ENCODE measurements around the gene WDR89.
"Not testable (repeated sequence)": the region's sequence is repeated elsewhere in the genome, so short reads cannot be mapped to it uniquely, and the experiment has no call there.

WDR89 gene

GRCh38 chr14:63636094-63636635 lies 5.5 kb downstream of the WDR89 start:
- H3K9ac ChIP-seq (ENCODE audit: low read length); H3K79me2 ChIP-seq (ENCODE audit: control insufficient read depth, insufficient read depth, low read length, poor library complexity); H2BK5ac ChIP-seq (ENCODE audit: low read depth, low read length, poor library complexity); H2BK12ac ChIP-seq (ENCODE audit: low read length); H3K4me3 ChIP-seq (ENCODE audit: low read depth, low read length); H3K18ac ChIP-seq (ENCODE audit: low read length); DNase-seq; H3K4me2 ChIP-seq (ENCODE audit: low read length); H4K8ac ChIP-seq (ENCODE audit: low read depth, low read length); H3K14ac ChIP-seq (ENCODE audit: low read length); H3K23ac ChIP-seq (ENCODE audit: low read length); H4K91ac ChIP-seq (ENCODE audit: low read depth, low read length); H2BK120ac ChIP-seq (ENCODE audit: insufficient read depth, low read length, poor library complexity); H3K27ac ChIP-seq (ENCODE audit: low read depth, low read length); H3K9me3 ChIP-seq (ENCODE audit: insufficient read depth, low read depth, low read length); H3K79me1 ChIP-seq (ENCODE audit: low read length); H3K27me3 ChIP-seq (ENCODE audit: insufficient read depth, low read length); H2AK5ac ChIP-seq (ENCODE audit: low read length); H3K36me3 ChIP-seq (ENCODE audit: control insufficient read depth in 1 of 2, insufficient read depth in 2 of 2, low read length in 2 of 2); H2AFZ ChIP-seq (ENCODE audit: insufficient read depth, low read length, poor library complexity); H4K12ac ChIP-seq (ENCODE audit: low read depth, low read length); H3K4me1 ChIP-seq (ENCODE audit: control insufficient read depth in 1 of 2, insufficient read depth in 2 of 2, low read length in 2 of 2): not testable (repeated sequence)
- WGBS (ENCODE audit: extremely low coverage, insufficient coverage, insufficient read length): no CpG with 5 or more reads among the region's 4 CpGs
- peak overlapping the region; percentile 75 for H3K4ac ChIP-seq (ENCODE audit: low read depth, low read length)

DNA sequence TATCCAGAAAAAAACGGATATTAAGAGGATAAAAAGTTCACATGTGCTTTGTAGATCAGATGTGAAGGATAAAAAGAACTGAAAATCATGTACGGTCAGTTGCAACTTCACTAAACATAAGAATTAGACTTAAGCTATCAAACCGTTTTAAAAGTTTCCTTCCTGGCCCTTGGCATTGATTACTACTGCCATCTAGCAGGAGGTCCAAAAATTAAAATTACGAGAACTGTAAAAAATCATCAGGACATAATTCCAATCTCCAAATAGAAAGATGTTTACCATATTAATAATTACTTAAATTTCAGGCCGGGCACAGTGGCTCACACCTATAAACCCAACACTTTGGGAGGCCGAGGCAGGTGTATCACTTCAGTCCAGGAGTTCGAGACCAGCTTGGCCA lies 7.9 kb downstream of the WDR89 start:
- Histone ChIP-seq H2BK5ac (ENCODE audit: low read depth, low read length, poor library complexity) (no peak overlapping the region), H2AK5ac (ENCODE audit: low read length) (no peak overlapping the region), H3K4me1 (ENCODE audit: control insufficient read depth in 1 of 2, insufficient read depth in 2 of 2, low read length in 2 of 2) (no peaks in the 10 kb centered on the region), H4K8ac (ENCODE audit: low read depth, low read length) (no peak overlapping the region), H3K4me2 (ENCODE audit: low read length) (no peak overlapping the region), H2AFZ (ENCODE audit: insufficient read depth, low read length, poor library complexity) (no peak overlapping the region), H3K18ac (ENCODE audit: low read length) (no peak overlapping the region), H3K79me2 (ENCODE audit: control insufficient read depth, insufficient read depth, low read length, poor library complexity) (peaks cover 8% of the 10 kb centered on the region), H2BK12ac (ENCODE audit: low read length) (no peak overlapping the region), H3K36me3 (ENCODE audit: control insufficient read depth in 1 of 2, insufficient read depth in 2 of 2, low read length in 2 of 2) (peaks cover 0 to 7% of the 10 kb centered on the region in 2 experiments), H3K79me1 (ENCODE audit: low read length) (no peaks in the 10 kb centered on the region), H3K4me3 (ENCODE audit: low read depth, low read length) (no peak overlapping the region), H4K91ac (ENCODE audit: low read depth, low read length) (no peak overlapping the region), H3K27me3 (ENCODE audit: insufficient read depth, low read length) (no peaks in the 10 kb centered on the region), H3K23ac (ENCODE audit: low read length) (no peak overlapping the region), H3K14ac (ENCODE audit: low read length) (no peak overlapping the region), H3K4ac (ENCODE audit: low read depth, low read length) (no peak overlapping the region), H4K12ac (ENCODE audit: low read depth, low read length) (no peak overlapping the region), H3K9me3 (ENCODE audit: insufficient read depth, low read depth, low read length) (no peaks in the 10 kb centered on the region), H3K9ac (ENCODE audit: low read length) (no peak overlapping the region), H3K27ac (ENCODE audit: low read depth, low read length) (no peak overlapping the region), H2BK120ac (ENCODE audit: insufficient read depth, low read length, poor library complexity) (no peak overlapping the region)
- no peak for DNase-seq
- no CpG with 5 or more reads among the region's 7 CpGs for WGBS (ENCODE audit: extremely low coverage, insufficient coverage, insufficient read length)

GRCh38 chr14:63632932-63633514 lies 8.6 kb downstream of the WDR89 start:
- peak in 1 of 2 donors; percentile 70 for DNase-seq
- H3K27ac ChIP-seq (ENCODE audit: low read depth, low read length): no peak overlapping the region
- H4K8ac ChIP-seq (ENCODE audit: low read depth, low read length): no peak overlapping the region
- H3K23ac ChIP-seq (ENCODE audit: low read length): no peak overlapping the region
- H3K4me1 ChIP-seq (ENCODE audit: control insufficient read depth in 1 of 2, insufficient read depth in 2 of 2, low read length in 2 of 2): no peaks in the 10 kb centered on the region
- H3K4ac ChIP-seq (ENCODE audit: low read depth, low read length): no peak overlapping the region
- H3K18ac ChIP-seq (ENCODE audit: low read length): no peak overlapping the region
- H3K4me2 ChIP-seq (ENCODE audit: low read length): no peak overlapping the region
- H2BK5ac ChIP-seq (ENCODE audit: low read depth, low read length, poor library complexity): no peak overlapping the region
- H4K91ac ChIP-seq (ENCODE audit: low read depth, low read length): no peak overlapping the region
- peaks cover 6% of the 10 kb centered on the region for H3K79me2 ChIP-seq (ENCODE audit: control insufficient read depth, insufficient read depth, low read length, poor library complexity)
- H4K12ac ChIP-seq (ENCODE audit: low read depth, low read length): no peak overlapping the region
- no peak overlapping the region for H3K9ac ChIP-seq (ENCODE audit: low read length)
- no peaks in the 10 kb centered on the region for H3K27me3 ChIP-seq (ENCODE audit: insufficient read depth, low read length)
- H2BK120ac ChIP-seq (ENCODE audit: insufficient read depth, low read length, poor library complexity): no peak overlapping the region
- no peak overlapping the region for H3K4me3 ChIP-seq (ENCODE audit: low read depth, low read length)
- H2BK12ac ChIP-seq (ENCODE audit: low read length): no peak overlapping the region
- H2AFZ ChIP-seq (ENCODE audit: insufficient read depth, low read length, poor library complexity): no peak overlapping the region
- H3K36me3 ChIP-seq (ENCODE audit: control insufficient read depth in 1 of 2, insufficient read depth in 2 of 2, low read length in 2 of 2): peaks cover 0 to 7% of the 10 kb centered on the region in 2 experiments
- no peaks in the 10 kb centered on the region for H3K9me3 ChIP-seq (ENCODE audit: insufficient read depth, low read depth, low read length)
- no peak overlapping the region for H3K14ac ChIP-seq (ENCODE audit: low read length)
- H2AK5ac ChIP-seq (ENCODE audit: low read length): no peak overlapping the region
- no peaks in the 10 kb centered on the region for H3K79me1 ChIP-seq (ENCODE audit: low read length)

DNA sequence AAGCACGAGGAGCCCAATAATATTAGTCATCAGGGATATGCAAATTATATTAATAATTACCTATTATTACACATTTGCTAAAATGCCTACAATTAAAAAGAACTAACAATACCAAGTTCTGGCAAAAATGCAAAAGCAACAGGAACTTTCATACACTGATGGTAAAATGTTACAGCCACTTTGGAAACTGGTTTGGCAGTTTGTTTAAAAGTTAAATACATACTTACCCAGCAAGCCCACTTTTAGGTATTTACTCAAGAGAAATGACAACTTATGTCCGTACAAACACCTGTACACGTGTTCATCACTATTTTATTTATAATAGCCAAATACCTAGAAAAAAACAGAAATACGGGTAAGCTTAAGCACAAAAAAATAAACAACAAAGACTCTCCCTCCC lies 17.0 kb downstream of the WDR89 start:
- Histone ChIP-seq H3K79me1 (ENCODE audit: low read length) (no peaks in the 10 kb centered on the region), H3K9me3 (ENCODE audit: insufficient read depth, low read depth, low read length) (no peaks in the 10 kb centered on the region), H4K12ac (ENCODE audit: low read depth, low read length) (no peak overlapping the region), H2BK120ac (ENCODE audit: insufficient read depth, low read length, poor library complexity) (no peak overlapping the region), H3K36me3 (ENCODE audit: control insufficient read depth in 1 of 2, insufficient read depth in 2 of 2, low read length in 2 of 2) (peaks cover 0 to 9% of the 10 kb centered on the region in 2 experiments), H3K18ac (ENCODE audit: low read length) (no peak overlapping the region), H3K4ac (ENCODE audit: low read depth, low read length) (no peak overlapping the region), H2BK5ac (ENCODE audit: low read depth, low read length, poor library complexity) (no peak overlapping the region), H2BK12ac (ENCODE audit: low read length) (no peak overlapping the region), H3K4me2 (ENCODE audit: low read length) (no peak overlapping the region), H4K91ac (ENCODE audit: low read depth, low read length) (no peak overlapping the region), H2AK5ac (ENCODE audit: low read length) (no peak overlapping the region), H3K4me3 (ENCODE audit: low read depth, low read length) (no peak overlapping the region), H3K79me2 (ENCODE audit: control insufficient read depth, insufficient read depth, low read length, poor library complexity) (no peaks in the 10 kb centered on the region), H3K4me1 (ENCODE audit: control insufficient read depth in 1 of 2, insufficient read depth in 2 of 2, low read length in 2 of 2) (no peaks in the 10 kb centered on the region), H4K8ac (ENCODE audit: low read depth, low read length) (no peak overlapping the region), H3K27me3 (ENCODE audit: insufficient read depth, low read length) (no peaks in the 10 kb centered on the region), H3K23ac (ENCODE audit: low read length) (no peak overlapping the region), H3K27ac (ENCODE audit: low read depth, low read length) (no peak overlapping the region), H2AFZ (ENCODE audit: insufficient read depth, low read length, poor library complexity) (no peak overlapping the region), H3K14ac (ENCODE audit: low read length) (no peak overlapping the region), H3K9ac (ENCODE audit: low read length) (no peak overlapping the region)
- DNase-seq: no peak
- WGBS (ENCODE audit: extremely low coverage, insufficient coverage, insufficient read length): no CpG with 5 or more reads among the region's 4 CpGs

Data from trophoblast cell (in vitro differentiated cells and primary cell).